Glomerular endothelial cell (primary cell): ENCODE results near the gene RASAL2. TPM values are rescaled to one million over a fixed set of nuclear protein-coding genes. Genes with fewer than 3 reads are reported as not detected.
"Not testable (repeated sequence)": the region's sequence is repeated elsewhere in the genome, so short reads cannot be mapped to it uniquely, and the experiment has no call there.

ENCODE experiments used
- DNase-seq: peaks from one replicate; pipeline ENCODE4 v3.0.0-alpha.2; 2011; ENCODE audit warnings: low read depth, low spot score; ENCODE audit errors: extremely low read depth
- total RNA-seq: library from RNA; depleted of rRNA; stranded (reverse); fragments of >200 nt; gene quantifications from 2 replicates; pipeline ENCODE4 v1.2.3, GENCODE V29; 2015

RASAL2 gene
- total RNA-seq, 1 donor from 2014 or later = 35.9 TPM

DNA sequence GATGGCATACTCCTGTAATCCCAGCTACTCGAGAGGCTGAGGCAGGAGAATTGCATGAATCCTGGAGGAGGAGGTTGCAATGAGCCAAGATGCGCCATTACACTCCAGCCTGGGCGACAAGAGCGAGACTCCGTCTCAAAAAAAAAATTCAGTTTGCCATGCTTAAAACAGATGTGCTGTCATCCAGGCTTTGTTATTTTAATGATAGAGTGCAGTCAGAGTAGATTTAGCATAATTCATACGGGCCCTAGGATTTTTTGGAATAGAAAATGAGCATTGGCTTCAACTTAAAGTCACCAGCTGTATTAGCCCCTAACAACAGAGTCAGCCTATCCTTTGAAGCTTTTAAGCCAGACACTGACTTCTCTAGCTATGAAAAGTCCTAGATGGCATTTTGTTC is 124.6 kb downstream of the RASAL2 start:
- no peak for DNase-seq

DNA sequence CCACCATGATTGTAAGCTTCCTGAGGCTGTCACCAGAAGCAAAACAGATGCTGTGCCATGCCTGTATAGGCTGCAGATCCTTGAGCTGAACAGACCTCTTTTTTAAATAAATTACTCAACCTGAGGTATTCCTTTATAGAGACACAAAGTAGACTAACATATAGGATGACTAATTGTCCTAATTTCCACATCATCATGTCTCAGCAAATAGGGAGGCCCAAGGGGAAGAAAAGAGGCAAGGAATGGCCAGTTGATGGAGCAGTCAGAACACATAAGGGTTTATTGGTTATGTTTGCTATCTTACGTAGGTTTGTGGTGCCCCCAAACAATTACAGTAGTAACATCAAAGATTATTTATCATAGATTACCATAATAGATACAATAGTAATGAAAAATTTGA is 126.2 kb downstream of the RASAL2 start:
- no peak for DNase-seq

DNA sequence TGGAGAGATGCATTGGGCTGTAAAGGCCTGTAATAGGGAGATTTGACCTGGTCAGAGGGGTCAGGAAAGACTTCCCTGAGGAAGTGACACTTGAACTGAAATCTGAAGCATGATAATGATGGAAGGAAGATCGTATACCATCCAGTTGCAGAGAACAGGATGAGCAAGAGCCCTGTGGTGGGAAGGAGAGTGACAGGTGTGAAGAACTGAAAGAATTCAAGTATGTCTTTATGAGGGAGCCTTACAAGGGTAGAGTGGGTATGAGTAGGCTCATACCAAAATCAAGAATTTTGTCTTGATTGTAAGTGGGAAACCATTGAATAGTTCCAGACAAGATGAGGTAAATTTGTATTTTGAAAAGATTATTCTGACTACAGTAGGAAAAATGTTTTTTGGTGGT is 129.4 kb downstream of the RASAL2 start:
- DNase-seq = no peak

DNA sequence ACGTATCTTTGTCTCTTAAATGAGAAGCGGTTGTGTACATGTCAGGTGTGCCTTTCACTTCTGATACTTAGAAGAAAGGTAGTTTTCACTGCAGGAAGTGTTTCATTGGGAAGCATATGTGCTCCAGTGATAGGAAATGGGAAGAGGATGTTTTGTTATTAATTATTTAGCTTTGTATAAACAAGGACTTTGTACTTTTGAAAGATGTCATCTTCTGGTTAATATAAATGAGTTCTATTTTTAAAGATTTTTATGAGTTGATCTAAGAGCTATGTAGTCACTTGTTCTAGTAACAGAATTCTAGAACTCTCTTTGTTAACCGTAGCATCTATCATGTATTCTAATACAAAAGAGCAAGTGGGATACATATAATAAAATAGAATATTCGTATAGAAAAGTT is 130.5 kb downstream of the RASAL2 start:
- no peak for DNase-seq

DNA sequence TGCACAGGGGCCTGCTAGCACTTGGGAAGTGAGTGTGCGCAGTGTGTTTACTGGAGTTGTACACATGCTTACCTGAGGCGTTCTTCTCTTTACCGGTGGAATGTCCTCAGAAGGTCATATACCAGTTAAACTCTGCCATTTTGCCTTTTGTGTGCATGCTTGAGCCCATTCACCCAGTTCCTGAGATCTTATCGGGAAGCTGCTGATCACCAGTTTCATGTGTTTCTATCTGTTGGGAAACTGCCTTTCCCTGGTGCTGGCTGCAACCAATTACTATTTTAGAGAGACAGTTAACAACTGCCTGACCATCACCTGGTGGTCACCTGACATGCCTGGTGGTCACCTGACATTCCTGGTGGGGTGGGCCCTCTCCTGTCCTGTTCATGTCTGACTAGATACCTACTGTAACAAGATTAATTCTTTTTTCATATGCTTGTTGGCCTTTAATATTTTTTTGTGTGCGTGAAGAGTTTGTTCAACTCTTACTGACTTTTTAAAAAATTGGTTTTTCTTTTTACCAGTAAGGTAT is 137.0 kb downstream of the RASAL2 start:
- DNase-seq = no peak

DNA sequence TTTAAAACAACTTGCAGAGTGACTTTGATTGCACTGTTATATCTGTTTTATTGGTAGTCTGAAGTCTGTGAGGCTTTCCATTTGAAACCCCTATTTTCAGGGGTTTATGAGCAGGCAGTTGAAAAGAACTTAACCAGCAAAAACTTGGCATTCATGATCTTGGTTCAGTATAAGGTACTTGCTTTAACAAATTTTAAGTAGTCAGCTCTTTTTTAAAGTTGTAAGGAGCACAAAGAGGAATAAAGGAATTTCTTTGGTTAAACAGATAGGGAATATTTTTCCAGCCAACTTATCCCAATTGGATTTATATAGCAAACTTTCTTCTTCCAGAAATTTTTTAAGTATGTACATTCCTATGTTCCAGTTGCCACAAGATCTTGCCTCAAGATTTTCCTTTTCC is 138.2 kb downstream of the RASAL2 start:
- no peak for DNase-seq

DNA sequence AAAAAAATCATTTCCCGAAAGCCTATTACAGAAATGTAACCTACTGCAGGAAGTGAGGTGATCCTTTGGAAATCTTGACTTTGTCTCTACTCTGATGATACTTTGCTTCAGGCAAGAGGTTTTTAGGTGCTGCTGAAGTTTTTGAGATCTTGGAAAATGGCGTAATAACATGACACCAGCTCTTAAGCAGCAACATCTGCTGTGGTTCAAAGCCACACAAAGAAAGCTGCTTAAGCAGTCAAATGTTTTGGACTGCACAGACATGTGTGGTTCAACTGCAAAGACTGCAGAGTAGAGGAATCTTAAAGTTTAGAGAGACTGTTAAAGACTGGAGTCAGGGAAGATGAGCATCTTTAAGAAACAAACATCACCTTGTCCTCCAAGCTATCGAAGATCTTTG is 139.0 kb downstream of the RASAL2 start:
- DNase-seq = no peak

DNA sequence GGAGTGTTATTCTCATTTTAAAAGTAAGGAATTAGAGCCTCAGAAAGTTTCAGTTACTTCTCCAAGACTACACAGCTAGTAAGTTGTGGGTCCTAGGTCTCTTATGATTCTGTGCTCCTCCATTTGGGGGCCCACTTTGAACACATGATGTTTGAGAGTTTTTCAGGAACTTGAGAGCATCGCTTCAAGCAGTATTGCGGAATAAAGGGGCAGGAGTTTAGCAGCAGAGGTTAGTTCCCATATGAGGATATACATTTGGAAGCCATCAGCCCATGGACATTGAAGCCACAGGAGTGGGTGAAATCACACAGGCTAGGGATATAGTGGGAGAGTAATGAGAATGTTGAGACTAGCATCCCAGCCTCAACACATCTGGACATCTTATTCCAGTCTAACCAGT is 143.2 kb downstream of the RASAL2 start:
- DNase-seq = no peak

DNA sequence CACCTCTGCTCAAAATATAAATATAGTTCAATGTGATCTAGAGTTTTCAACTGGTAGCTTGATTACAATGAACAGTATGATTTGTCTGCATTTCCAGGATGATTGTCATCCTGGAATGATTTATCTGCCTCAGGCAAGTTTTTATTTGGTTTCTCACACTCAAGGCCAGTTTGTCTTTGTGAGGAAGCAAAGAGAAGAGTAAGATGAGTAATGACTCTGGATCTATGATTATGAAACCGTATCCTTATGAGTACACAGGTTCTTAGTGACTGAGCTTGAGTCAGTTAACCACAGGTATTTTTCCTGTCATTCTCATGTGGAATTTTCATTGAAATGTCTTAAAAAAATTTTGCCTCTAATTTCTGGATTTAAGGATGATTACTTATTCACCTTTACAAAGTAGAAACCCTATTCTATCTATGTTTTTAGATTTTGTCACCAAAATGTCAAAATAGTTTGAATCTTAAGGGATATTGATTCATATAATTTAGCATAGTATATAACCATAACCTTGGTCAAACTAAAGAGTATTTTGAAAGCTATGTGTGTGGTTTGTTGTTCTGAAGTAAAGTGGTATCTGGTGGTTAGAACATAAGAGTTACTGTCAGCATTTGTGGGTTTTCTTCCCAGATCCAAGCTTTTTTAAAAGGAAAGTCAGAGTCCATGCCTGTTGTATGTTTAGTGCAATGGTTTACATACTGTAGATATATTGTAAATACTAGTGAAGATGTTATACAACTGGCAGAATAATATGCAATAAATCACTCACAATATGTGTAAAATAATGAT is 145.0 kb downstream of the RASAL2 start:
- DNase-seq = peak; percentile 61

DNA sequence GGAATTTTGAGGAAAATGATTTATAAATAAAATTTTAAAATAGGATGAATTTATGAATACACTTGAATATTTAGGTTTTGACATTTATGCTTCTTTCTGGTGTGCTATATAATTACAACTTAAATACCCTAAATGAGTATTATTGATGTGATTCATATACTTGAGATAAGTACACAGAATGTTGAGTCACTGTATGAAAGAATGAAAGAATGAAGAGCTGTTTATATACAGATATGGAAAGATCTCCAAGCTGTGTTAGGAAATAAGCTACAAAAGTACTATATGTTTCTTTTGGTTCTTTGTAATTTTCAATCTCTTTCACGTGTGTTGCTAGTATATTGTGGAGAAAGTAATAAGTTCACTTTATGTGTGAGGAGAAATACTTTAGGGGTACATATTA is 147.2 kb downstream of the RASAL2 start:
- DNase-seq = no peak

DNA sequence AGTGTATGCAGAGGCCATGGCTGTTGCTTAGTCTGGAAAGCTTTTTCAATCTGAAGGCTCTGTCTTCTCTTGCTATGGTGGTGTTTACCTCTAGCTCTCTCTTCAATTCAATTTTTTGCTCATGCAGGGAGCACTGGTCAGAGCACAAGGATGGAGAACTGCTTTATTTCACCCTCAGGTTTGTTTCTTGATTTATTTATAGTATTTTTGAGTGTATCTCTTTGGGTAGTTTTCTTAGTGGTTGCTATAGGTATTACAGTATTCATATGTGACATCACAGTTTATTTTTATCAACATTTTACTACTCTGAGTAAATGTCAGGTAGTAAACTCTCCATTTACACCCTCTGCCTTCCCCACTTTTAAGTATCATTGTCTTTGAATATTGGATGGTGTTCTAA is 147.9 kb downstream of the RASAL2 start:
- DNase-seq = no peak

DNA sequence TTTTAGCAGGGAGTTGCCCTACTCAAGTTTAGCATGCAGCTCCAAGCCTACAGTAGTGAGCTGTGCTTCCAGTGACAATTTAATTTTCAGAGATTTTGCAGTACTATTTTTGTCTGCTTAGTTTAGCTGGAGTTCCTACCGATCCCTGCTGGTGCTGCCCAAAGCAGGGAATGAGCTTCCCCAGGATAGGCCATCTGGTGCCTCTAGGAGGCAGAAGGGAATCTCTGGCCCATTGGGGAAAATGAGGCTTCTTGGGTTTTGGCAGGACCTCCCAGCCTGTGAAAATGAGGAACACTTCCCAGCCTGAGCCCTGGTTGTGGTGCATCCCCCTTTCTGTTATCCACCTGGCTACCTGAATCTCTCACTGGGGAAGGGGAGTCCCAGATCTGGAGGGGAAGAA is 149.2 kb downstream of the RASAL2 start:
- no peak for DNase-seq

DNA sequence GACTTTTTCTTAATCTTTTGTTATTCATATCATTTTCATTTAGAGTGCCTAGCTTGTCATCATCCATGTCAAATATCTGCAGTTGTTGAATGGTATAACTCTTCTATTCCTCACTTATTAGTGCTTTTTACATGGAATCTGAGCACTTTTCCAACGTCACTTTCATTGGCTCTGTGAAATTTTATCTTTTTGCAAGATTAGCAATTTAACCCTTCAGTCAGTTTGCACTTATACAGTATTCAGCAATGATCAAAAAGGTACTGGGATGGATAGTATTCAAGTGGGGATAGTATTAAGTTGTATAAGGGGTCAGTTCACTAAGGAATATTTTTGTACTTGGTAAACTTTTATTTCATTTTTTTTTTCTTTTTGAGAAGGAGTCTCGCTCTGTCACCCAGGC is 150.0 kb downstream of the RASAL2 start:
- DNase-seq = no peak

DNA sequence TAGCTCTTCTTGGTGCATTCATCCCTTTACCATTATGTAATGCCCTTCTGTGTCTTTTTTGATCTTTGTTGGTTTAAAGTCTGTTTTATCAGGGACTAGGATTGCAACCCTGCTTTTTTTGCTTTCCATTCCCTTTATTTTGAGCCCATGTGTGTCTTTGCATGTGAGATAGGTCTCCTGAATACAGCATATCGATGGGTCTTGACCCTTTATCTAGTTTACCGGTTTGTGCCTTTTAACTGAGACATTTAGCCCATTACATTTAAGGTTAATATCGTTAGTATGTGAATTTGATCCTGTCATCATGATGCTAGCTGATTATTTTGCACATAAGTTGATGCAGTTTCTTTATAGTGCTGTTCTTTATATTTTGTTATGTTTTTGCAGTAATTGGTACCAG is 154.4 kb downstream of the RASAL2 start:
- not testable (repeated sequence) for DNase-seq

DNA sequence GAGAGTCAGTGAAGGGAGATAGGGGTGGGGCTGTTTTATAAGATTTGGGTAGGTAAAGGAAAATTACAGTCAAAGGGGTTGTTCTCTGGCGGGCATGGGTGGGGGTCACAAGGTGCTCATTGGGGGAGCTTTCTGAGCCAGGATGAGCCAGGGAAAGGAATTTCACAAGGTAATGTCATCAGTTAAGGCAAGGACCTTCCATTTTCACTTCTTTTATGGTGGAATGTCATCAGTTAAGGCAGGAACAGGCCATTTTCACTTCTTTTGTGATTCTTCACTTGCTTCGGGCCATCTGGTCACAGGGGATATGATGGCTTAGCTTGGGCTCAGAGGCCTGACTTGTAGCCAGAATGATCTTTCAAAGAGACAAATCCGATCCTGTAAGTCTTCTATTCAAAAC is 159.7 kb downstream of the RASAL2 start:
- not testable (repeated sequence) for DNase-seq

DNA sequence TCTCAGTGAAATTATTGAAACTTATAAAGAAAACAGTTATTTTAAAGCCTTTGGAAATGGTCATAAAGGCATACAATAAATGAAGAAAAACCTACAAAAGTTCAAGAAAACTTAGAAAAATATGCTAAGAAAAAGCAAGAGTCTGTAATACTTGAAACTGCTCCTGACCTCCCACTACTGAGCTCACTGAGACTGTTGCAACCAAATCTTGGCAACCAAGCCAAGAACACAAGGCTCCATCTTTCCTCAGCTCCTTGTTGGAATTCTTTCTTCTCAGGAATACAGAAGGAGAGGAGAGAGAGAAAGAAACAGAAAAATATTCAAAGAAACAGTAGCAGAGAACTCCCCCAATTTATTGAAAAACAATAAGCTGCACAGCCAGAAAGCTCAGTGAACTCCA is 160.5 kb downstream of the RASAL2 start:
- DNase-seq = no peak

DNA sequence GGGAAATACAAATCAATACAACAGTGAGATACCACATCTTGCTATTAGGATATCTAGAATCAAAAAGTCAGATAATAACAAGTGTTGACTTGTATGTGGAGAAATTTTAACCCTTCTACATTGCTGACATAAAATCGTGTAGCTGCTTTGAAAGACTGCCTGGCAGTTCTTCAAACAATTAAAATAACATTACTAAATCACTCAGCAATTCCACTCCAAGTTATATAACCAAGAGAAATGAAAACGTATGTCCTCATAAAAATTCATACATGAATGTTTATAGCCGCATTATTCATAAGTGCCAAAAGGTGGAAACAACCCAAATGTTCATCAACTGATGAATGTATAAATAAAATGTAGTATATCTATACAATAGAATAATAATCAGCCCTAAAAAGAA is 164.6 kb downstream of the RASAL2 start:
- no peak for DNase-seq

DNA sequence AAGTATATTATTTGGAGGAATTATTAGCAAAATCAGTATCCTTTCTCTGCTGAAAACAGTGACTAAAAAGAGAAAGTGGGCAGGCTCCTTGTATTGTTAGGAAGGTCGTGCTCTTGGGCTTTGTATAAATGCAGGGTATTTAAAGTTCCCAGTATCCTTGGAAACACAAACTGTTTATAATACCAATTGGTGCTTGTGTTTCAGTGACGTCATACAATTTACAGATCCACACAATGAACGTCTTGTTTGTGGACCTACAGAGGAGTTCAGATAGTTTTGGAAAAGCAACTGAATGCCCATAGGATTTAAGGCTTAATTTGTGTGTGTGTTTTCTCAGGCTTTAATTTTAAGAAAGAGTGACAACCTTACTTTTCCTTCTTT is 168.2 kb downstream of the RASAL2 start:
- peak; percentile 77 for DNase-seq

DNA sequence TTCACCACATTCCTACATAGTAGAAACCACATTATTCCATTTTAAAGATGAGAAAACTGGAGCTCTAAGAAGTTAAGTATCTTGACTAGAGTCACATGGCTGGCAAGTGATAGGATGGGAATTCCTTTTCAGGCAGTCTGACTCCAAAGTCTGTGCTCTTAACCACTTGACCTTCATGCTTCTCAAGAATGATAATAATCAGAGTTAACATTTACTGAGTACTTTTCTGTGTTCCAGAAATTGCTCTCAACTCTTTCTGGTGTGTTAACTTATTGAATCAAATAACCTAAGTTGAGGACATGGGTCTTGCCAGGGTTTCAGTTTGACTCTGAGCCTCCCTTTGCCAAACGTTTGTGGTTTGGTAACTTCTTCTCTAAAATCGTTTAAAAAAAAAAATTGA is 169.4 kb downstream of the RASAL2 start:
- DNase-seq = no peak

DNA sequence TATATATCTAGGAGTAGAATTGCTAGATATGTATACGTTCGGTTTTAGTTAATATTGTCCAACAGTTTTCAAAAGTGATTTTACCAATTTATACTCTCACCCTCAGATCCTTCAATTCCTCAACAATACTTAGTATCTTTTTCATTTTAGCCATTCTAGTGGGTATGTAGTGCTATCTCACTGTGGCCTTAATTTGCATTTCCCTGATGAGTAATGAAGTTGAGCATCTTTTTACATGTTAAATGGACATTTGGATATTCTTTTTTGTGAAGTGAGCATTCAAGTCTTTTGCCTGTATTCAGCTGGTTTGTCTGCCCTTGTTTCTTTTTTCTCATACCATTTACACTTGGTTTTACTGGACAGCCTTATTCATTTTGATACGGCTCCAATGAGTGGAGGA is 172.2 kb downstream of the RASAL2 start:
- DNase-seq = no peak

DNA sequence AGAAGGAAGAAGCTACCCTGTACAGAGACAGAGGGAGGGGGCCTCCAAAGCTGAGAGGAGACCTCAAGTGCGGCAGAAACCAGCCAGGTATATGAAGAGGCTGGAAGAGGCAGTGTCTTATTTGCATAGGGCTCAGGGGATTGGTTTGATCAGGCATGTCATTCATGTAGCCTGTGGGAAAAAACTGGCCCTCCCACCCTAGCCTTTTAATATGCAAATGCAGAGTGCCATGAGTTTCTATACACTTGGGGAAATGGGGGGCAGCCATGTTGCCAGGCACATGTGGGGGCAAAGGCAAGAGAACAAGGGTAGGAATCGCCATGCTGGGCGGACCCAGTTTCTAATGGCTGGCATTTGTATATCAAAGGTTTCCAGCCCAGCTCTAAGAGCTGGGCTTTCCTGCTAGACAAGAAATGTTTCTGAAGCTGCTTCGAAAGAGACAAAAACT is 172.7 kb downstream of the RASAL2 start:
- no peak for DNase-seq

DNA sequence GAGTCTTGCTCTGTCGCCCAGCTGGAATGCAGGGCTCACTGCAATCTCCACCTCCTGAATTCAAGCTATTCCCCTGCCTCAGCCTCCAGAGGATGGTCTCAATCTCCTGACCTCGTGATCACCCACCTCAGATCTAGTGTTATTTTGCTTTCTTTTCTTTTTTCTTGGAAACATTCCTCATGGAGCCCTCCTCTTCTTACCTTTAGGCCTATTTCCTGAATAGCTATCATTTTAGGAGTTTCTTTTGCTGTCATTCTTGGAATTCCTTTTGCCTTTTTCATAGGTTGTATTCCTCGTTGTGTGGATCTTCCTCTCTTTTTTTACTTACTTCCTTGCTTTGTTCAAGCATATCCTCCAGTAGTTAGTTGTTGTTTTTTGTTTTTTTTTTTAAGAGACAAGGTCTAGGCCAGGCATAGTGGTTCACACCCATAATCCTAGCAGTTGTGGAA is 173.8 kb downstream of the RASAL2 start:
- peak; percentile 67 for DNase-seq

DNA sequence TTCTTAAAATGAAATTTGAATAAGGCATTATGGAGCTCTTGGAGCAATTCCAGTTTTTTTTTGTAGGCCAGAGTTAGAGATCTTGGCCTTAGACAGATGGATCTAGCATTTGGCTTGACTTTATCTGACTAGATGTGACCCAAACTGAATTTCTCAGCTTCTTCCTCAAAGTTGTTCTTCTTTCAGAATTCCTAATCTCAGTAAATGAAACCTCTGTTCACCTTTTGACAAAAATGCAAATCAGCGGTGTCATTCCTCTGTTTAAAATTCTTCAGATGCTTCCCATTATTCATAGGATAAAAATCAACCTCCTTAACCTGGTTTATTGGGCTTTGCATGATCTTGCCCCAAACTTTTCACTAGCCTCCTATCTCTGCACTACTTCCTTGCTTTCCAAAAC is 177.6 kb downstream of the RASAL2 start:
- DNase-seq = no peak
